DLD1 (cell line): ENCODE measurements around the gene USP49.
"Not testable (repeated sequence)": the region's sequence is repeated elsewhere in the genome, so short reads cannot be mapped to it uniquely, and the experiment has no call there.

Source experiments
- in situ Hi-C: cut with HindIII; loops from 2 replicates; pipeline ENCODE4 v1.10.0; 2017; ENCODE audit warnings: low sequenced_read_pairs

The USP49 gene

GRCh38 chr6:41784581-41785171 is 110.5 kb downstream of the USP49 start:
- in situ Hi-C loops = loop anchor here (5.0 to 25.0 kb wide), 2 partner anchors 88 to 253 kb away; no protein-coding TSS in a partner anchor

GRCh38 chr6:41783106-41783780 is 111.9 kb downstream of the USP49 start:
- in situ Hi-C loops = loop anchor here (25.0 kb wide), 1 partner anchor 254 kb away; no protein-coding TSS in a partner anchor

DNA sequence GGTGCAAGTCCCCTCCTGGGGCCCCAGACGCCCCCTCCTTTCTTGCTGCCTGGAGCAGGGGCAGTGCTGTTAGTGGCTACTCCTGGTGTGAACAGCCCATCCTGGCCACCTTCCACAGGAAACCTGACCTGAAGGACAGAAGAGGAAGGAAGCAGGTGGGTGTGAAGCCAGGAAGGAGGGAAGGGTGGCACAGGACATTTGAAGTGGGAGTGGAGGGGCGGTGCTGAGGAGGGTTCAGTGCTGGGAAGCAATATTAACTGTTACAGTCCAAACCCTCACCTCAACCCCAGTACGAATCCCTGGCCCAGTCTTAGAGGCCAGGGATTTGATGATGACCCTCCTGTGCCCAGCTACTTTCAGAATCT is 113.8 kb downstream of the USP49 start:
- in situ Hi-C loops = loop anchor here (25.0 kb wide), 1 partner anchor 256 kb away; no protein-coding TSS in a partner anchor

DNA sequence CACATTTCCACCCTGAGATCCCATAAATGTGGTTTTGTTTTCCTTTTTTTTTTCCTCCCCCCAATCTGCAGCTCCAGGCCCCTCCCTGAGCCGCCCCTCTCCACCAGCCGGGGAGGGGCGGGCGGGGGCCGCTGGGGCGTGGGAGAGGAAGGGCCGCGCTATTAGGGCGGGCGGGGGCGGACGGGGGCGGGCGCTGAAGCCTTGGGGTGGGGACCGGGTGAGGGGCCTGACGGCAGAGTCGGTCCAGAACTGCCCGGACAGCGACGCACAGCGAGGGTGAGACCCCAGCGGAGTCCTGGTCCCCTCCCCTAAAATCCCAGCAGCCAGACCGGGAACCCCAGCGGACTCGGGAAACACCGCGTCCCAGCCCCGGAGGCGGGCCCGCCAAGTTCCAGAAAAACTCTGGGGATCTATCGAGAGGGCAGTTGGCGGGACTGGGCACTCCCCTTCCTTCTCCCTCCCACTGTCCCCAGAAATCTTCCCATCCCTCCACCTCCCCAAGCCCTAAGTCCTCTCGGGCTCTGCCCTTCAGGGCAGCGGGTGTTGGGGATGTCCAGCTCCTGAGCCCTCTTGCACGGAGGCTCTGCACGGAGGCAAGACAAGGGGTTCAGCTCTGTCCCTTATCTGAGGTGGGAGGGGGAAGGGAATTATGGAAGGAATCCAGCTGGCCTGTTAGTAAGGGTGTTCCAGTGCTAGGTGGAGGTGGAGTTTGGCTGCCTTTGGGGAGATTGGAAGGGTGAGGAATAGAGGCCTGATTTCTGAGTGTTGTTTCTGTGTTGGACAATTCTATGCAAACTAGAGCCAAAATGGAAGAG is 114.4 kb downstream of the USP49 start, which contains the start of gene PRICKLE4:
TSS of gene PRICKLE4 (plus strand) at position 232 of the 815 bp plus-strand sequence. CDS start 2,692 bp downstream, outside the sequence.
- in situ Hi-C loops = loop anchor here (25.0 kb wide), 1 partner anchor 257 kb away; no protein-coding TSS in a partner anchor

DNA sequence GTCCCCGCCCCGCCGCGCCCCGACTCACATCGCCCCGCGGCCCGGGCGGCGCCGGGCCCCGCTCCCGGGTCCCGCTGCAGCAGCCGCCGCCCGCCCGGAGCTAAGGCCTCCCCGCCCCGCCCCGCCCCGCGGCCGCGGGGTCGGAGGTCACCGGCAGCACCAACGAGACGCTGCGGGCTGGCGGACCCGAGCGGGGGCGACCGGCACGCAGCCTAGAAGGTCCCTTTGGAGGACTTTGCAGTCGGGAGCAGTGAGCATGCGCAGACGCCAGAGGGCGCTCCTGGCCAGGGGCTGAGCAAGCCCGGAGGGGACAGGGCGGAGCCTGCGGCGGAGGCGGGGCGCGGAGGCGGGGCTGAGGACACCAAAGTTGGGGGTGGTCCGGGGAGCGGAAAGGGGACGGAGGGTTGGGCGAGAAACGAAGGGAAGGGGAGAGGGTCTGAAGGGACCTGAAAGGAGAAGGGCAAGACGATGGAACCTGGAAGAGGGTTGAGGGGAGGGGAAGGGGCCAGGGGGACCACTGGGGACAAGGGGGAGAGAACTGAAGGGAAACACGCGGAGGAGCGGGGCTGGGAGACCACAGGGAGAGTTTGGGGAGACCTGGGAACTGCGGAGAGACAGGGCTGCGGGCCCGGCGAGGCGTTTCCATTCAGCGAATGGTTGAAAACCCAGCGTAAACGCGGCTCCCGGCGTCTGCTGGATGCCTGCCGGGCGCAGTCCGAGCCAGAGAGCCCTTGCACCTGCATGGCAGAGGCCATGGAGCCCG is 115.2 kb downstream of the USP49 start, which contains the start of gene FRS3:
TSS of gene FRS3 (minus strand) at position 113 of the 763 bp plus-strand sequence. CDS start 2,913 bp downstream, outside the sequence.
- in situ Hi-C loops = loop anchor here (25.0 kb wide), 1 partner anchor 257 kb away; no protein-coding TSS in a partner anchor

GRCh38 chr6:41779336-41779735 is 115.8 kb downstream of the USP49 start:
- in situ Hi-C loops = loop anchor here (25.0 kb wide), 1 partner anchor 258 kb away; no protein-coding TSS in a partner anchor

DNA sequence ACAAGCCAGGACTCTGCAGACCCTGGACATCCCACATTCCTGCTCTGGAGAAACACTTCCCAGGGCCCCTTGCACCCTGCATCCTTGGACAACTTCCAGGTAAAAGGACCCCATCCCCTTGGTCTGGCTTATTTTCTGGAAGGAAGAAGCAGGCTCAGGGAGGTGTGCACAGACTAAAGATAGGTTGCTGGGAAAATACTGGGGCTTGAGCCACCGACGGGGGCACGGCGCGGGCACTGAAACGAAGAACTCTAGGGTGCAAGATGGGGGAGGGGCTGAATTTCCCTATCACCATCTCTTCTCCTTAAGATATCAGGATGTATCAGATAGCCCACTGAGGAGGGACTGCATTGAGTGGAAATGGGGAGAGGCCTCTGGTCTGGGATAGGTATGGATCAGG is 116.3 kb downstream of the USP49 start:
- in situ Hi-C loops = loop anchor here (25.0 kb wide), 1 partner anchor 258 kb away; no protein-coding TSS in a partner anchor

GRCh38 chr6:41777551-41778285 is 117.5 kb downstream of the USP49 start:
- in situ Hi-C loops = loop anchor here (25.0 kb wide), 1 partner anchor 260 kb away; no protein-coding TSS in a partner anchor

GRCh38 chr6:41775293-41775882 is 119.8 kb downstream of the USP49 start:
- in situ Hi-C loops = loop anchor here (25.0 kb wide), 1 partner anchor 262 kb away; no protein-coding TSS in a partner anchor

DNA sequence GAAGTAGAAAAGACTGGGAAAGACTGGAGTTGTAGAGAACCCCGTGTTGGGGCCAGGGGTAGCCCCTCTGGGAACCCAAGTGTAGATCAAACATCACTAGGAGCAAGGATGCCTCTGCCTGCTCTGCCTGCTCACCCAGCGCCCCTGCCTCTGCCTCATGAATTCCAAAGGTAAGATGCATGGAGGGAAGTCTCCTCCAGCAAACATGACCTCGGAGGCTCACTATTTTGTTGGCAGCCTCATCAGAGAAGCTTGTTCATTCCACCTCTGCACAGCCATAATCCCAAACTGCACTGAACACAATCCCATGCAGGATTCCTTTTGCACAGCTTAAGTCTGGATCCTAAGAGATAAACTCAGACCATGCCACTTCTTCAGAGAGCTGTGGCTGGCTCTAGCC is 120.3 kb downstream of the USP49 start:
- in situ Hi-C loops = loop anchor here (25.0 kb wide), 1 partner anchor 262 kb away; no protein-coding TSS in a partner anchor

GRCh38 chr6:41771058-41771983 is 123.9 kb downstream of the USP49 start:
- in situ Hi-C loops = no loop called here

GRCh38 chr6:41770381-41771057 is 124.7 kb downstream of the USP49 start:
- in situ Hi-C loops = no loop called here

DNA sequence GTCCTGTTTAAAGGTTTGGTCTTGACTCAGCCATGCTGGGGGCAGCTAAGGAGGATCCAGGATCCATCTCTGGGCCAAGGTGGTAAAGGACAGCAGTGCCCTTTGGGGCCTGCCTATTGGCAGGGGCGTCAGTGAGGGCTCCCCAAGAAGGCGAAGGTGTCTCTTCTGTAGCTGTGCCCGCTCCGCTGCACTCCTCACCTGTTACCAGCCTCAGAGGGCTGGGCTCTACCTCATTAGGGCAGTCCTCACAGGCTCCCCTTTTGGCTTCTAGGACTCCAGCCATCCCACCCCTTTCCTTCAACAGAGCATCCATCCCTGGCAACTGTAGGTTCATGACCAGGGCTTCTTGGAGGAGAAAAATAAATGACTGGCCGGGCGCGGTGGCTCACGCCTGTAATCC is 125.8 kb downstream of the USP49 start:
- in situ Hi-C loops = no loop called here

GRCh38 chr6:41768545-41769308 is 126.4 kb downstream of the USP49 start:
- in situ Hi-C loops = no loop called here

DNA sequence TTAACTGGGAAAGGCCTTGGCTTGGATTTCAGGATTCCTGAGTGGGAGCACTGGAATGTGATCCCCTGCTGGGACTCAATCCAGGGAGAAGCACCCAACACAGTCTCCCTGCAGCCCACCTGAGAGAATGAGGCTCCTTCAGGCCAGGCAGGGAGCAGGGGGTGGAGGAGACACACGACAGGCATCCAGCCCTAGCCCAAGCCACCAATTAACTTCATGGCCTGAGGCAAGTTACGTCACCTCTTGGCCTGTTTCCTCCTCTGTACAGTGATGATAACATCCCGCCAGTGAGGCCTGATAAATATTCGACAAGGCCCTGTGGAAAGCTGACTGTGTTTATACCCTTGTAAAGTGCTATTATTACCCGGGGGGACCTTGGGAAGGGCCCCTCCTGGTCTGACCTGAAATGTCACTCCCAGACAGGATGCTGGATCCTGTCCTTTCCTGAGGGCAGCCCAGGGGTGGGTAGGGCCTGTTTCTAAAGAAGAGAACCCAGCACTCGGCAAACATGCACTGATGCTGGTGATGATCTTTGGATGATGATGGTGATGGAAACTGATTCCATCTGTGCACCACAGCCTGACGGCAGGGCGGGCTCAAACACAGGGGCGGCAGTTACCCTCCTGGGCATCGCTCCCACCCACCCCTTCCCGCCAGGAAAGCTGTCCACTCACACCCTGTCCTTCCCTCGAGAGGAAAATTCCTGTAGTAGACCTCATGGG is 127.9 kb downstream of the USP49 start:
- in situ Hi-C loops = no loop called here

DNA sequence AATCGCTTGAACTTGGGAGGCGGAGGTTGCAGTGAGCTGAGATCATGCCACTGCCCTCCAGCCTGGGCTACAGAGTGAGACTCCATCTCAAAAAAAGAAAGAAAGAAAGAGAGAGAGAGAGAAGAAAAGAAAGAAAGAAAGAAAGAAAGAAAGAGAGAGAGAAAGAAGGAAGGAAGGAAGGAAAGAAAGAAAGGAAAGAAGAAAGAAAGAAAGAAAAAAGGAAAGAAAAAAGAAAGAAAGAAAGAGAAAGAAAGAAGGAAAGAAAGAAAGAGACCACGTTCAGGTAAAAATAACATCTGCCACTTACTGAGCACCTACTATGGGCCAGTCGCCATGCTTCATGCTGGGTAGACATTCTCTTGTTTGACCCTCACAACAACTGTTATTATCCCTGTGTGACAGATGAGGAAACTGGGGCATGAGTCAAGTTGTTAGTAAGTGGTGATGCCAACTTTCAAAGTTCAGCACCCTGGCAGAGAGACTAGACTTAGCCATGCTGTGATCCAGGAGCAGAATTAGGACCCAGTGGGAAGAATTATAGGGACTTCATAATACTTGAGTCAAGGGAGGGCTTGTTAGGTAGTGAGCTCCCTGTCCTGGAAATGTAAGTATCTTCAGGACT is 129.0 kb downstream of the USP49 start:
- in situ Hi-C loops = not testable (repeated sequence)
